ENCODE measurements around the gene WDR93.

DNA sequence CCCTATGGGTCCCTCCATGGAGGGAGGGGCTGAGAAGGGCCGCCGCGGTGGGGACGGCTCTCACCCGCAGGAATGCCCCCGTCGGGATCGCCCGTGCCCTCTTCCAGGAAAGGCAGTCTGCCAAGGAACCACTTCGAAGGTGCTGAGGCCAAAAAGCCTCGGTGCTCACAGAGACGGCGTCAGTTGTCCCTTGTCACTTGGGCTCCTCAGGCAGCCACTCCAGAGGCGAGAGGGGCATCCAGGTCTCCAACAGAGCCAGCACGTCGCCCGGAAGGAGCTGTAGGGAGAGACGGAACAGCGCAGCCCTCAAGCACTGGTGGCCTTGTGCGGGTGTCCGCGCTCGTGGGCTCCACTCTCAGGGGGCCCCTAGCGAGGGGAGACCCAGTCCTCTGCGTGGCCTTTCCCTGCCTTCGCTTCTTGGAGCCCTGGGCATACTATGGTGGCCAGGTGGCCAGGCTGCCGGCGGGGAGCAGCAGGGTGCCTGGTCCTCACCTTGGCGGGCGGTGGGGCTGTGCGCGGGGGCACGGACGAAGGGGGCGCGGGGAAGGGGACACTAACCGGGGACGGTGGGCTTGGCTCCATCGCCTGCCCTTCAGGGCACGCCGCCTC is 59.4 kb downstream of the WDR93 start:
- TF ChIP-seq CTCF (IDR thresholded peaks at IDR 0.05) (no peak), POLR2A (IDR thresholded peaks at IDR 0.05) (no peak)

Data from adrenal gland (tissue), 5 donors.